Measurements from ENCODE around the gene THAP7. TPM values are rescaled to one million over a fixed set of nuclear protein-coding genes. Genes with fewer than 3 reads are reported as not detected.
A peak's percentile ranks its signal among the peaks of the same experiment; 100 is the strongest.

The THAP7 gene
- total and polyA plus RNA-seq, 8 donors, result 9.0 to 54.9 (median 13.8) TPM

DNA sequence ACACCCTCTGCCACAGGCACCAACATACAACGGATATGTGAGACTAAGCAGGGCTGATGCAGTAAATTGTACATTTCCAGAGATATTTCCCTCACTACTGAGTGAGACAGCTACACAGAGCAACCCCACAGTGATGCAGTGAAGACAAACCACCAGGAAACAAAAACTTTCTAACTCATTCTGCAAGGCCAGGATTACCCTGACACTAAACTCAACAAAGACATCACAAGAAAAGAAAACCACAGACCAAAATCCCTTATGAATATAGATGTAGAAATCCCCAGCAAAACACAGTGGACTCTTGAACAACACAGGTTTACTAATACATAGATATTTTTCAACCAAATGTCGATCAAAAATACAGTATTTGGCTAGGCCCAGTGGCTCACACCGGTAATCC lies 32.0 kb upstream of the THAP7 start:
- FAIRE-seq (no peak), DNase-seq (no peak), ATAC-seq (no peak)
- Histone ChIP-seq H3K4me1 (no peaks in the 10 kb centered on the region), H3K27me3 (no peaks in the 10 kb centered on the region), H3K36me3 (no peaks in the 10 kb centered on the region), H3K4me3 (no peak overlapping the region), H3K27ac (no peak overlapping the region), H3K9me3 (no peaks in the 10 kb centered on the region)
- 81 to 84% methylated on average over 3 of the region's 3 CpGs for WGBS, 2 donors
- intact Hi-C loops (cut with DNase I), result no loop called here
- no peak for TF ChIP-seq CTCF (IDR thresholded peaks at IDR 0.05)

GRCh38 chr22:21032868-21033688 lies 31.2 kb upstream of the THAP7 start:
- intact Hi-C loops (cut with DNase I), result no loop called here
- H3K27me3 ChIP-seq, result no peaks in the 10 kb centered on the region
- WGBS, 2 donors, result 80 to 83% methylated on average over 12 of the region's 12 CpGs
- no peak overlapping the region for H3K4me3 ChIP-seq
- H3K36me3 ChIP-seq, result no peaks in the 10 kb centered on the region
- DNase-seq (peak in 1 of 6 donors; percentile 38), FAIRE-seq (no peak), ATAC-seq (no peak)
- no peak overlapping the region for H3K27ac ChIP-seq
- H3K9me3 ChIP-seq, result no peaks in the 10 kb centered on the region
- no peaks in the 10 kb centered on the region for H3K4me1 ChIP-seq
- TF ChIP-seq CTCF (IDR thresholded peaks at IDR 0.05), result no peak

DNA sequence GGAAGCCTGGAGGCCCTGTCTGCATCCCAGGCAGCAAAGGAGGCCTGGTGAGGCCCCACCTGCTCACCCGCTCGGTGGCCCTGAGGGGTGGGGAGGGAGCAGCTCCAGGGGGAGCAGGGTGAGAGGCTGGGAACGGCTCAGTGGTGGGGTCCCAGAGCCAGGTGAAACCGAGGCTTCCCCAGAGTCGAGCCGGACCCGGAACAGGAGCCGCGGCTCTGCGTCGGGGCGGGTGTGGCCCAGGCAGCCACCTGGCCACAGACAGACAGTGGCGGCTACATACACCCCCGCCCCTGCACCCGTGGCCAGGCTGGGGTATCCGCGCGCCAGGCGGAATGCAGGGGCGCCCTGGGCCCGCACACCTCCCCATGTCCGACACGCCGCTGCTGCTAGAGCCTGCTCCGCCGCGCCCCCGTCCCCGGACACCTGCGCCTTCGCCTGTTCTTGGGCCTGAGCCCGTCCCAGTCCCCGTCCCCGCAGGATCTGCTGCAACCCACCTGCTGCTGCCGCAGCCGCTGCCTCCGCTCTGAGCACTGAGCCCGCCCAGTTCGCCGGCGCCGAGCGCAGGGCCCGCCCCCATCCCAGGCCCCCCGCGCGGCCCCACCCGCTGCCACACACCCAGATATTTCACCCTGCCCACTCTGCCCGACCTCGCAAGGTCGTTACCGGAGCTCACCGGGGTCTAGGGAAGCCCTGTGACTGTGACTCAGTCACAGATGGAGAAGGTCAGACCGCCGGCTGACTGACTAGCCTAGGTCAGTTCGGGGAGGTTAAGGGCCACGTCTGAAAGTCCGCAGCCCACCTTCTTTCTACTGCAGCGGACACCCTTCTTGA lies 30.3 kb upstream of the THAP7 start, which contains the start of gene SLC7A4:
Gene SLC7A4 (minus strand): TSS at position 525 of the 831 bp plus-strand sequence. CDS start 749 bp downstream, outside the sequence.
- peak in 1 of 6 donors; percentile 66 for DNase-seq
- peak; percentile 40 to 73 (median 63) for ATAC-seq
- peak within 1 kb of the TSS in 3 of 4 donors; percentile 3 to 40 (median 10) for H3K4me3 ChIP-seq

DNA sequence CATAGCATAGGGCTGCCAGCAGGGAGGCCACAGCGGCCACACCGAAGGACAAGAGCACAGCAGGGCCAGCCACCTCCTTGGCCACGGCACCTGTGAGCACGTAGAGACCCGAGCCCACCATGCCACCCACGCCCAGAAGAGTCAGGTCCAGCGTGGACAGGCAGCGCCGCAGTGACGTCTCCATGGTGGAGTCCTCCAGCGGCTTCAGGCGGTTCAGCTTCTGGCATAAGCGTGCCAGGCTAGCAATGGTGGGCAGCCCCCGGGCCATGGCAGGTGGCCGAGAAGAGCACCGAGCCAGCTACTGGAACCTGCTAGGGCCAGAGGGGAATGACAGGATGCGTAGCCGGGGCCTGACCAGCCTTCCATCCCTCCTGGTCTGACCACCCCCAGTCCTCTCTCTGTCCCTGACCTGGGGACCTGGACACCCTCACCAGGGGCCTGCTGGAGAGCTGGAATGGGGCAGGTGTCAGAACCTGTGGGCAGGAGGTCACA lies 29.7 kb upstream of the THAP7 start:
- peak overlapping the region in 1 of 4 donors; percentile 40 for H3K4me3 ChIP-seq
- TF ChIP-seq CTCF (IDR thresholded peaks at IDR 0.05), result no peak
- no peaks in the 10 kb centered on the region for H3K4me1 ChIP-seq
- no peaks in the 10 kb centered on the region for H3K27me3 ChIP-seq
- intact Hi-C loops (cut with DNase I), result no loop called here
- WGBS, 2 donors, result 85 to 91% methylated on average over 18 of the region's 18 CpGs
- no peak for DNase-seq
- ATAC-seq, result no peak
- no peaks in the 10 kb centered on the region for H3K36me3 ChIP-seq
- FAIRE-seq, result no peak
- no peak overlapping the region for H3K27ac ChIP-seq
- H3K9me3 ChIP-seq, result no peaks in the 10 kb centered on the region

More for the DNA sequence above, 30.3 kb upstream of the THAP7 start, which contains the start of gene SLC7A4:
- 10 to 13% methylated on average over 37 to 59 of the region's 59 CpGs for WGBS, 2 donors
- intact Hi-C loops (cut with DNase I), result no loop called here
- H3K27ac ChIP-seq, result no peak within 1 kb of the TSS
- H3K4me1 ChIP-seq, result no peaks in the 10 kb centered on the region
- no peaks in the 10 kb centered on the region for H3K9me3 ChIP-seq
- no peaks in the 10 kb centered on the region for H3K27me3 ChIP-seq
- no peaks in the 10 kb centered on the region for H3K36me3 ChIP-seq
- TF ChIP-seq CTCF (IDR thresholded peaks at IDR 0.05), result no peak
- FAIRE-seq, result no peak

Data from pancreas (tissue), 10 donors.